ENCODE measurements around the gene SMYD3. TPM values are rescaled to one million over a fixed set of nuclear protein-coding genes. Genes with fewer than 3 reads are reported as not detected.

The SMYD3 gene
- total RNA-seq, 1 donor from 2014 or later: 23.8 TPM

DNA sequence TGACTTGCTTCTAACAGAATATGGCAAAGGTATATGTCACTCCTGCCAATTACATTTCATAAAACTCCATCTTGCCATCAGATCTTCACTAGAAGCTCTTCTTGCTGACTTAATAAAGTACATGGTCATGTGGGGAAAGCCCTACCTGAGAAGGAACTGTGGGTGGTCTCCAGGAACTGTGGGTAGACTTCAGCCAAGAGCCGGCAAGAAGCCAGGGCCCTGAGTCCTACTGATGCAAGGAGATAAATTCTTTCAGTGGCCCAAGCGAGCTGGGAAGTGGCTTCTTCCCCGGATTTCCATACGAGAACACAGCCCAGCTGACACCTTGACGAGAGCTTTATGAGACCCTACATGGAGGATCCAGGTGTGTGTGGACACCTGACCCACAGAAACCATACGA lies 228.7 kb downstream of the SMYD3 start:
- no peak for DNase-seq (ENCODE audit: low read depth)
- no peak for TF ChIP-seq CTCF (conservative IDR thresholded peaks at IDR 0.05; ENCODE audit: low read depth, low read length)
- H3K4me3 ChIP-seq (ENCODE audit: low read depth, low read length): no peak overlapping the region

DNA sequence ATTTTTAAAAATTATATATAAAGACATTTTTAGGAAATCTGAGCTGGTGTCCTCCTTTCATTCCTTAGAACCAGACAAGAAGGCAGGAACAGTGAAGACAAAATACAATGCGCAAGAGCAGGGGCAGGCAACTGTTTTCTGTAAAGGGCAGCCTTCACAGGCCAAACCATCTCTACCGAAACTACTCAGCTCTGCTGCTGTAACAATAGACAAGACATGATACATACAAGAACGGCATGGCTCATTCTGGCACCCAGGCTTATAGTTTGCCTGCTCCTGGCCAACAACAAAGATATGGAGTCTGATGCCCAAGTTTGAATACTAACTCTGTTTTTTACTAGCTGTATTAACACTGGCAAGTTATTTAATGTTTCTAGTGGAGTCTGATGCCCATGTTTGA lies 232.0 kb downstream of the SMYD3 start:
- DNase-seq (ENCODE audit: low read depth): no peak
- no peak for TF ChIP-seq CTCF (conservative IDR thresholded peaks at IDR 0.05; ENCODE audit: low read depth, low read length)
- H3K4me3 ChIP-seq (ENCODE audit: low read depth, low read length): no peak overlapping the region

- no peak overlapping the region for H3K4me3 ChIP-seq (ENCODE audit: low read depth, low read length)
- no peak for DNase-seq (ENCODE audit: low read depth)
- no peak for TF ChIP-seq CTCF (conservative IDR thresholded peaks at IDR 0.05; ENCODE audit: low read depth, low read length)
Observed at GRCh38 chr1:246274186-246274585, 232.9 kb downstream of the SMYD3 start.

- no peak for TF ChIP-seq CTCF (conservative IDR thresholded peaks at IDR 0.05; ENCODE audit: low read depth, low read length)
- no peak for DNase-seq (ENCODE audit: low read depth)
- no peak overlapping the region for H3K4me3 ChIP-seq (ENCODE audit: low read depth, low read length)
Observed at GRCh38 chr1:246271516-246271915, 235.6 kb downstream of the SMYD3 start.

DNA sequence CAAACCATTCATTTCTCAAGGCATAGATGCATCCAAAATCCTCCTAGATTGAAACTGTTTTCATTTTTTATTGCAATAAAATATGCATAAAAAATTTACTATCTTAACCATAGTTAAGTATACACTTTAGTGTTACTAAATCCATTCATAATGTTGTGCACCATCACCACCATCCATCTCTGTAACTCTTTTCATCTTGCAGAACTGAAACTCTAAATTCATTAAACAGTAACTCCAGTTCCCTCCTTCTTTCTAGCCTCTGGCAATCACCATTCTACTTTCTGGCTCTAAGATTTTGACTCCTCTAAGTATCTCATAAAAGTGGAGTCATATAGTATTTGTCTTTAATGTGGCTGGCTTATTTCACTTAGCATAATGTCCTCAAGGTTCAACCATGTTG lies 236.8 kb downstream of the SMYD3 start:
- H3K4me3 ChIP-seq (ENCODE audit: low read depth, low read length): no peak overlapping the region
- no peak for TF ChIP-seq CTCF (conservative IDR thresholded peaks at IDR 0.05; ENCODE audit: low read depth, low read length)
- DNase-seq (ENCODE audit: low read depth): no peak

DNA sequence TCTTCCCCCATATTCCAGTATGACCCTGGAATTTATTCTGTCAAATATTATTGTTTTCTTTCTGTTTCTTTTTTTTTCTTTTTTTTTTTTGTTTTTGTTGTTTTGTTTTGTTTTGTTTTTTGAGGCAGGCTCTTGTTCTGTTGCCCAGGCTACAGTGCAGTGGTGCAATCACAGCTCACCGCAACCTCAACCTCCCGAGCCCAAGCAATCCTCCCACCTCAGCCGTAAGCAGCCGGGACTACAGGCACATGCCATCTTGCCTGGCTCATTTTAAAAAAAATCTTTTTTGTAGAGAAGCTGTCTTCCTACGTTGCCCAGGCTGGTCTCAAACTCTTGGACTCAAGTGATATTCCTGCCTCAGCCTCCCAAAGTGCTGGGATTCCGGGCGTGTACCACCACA lies 237.6 kb downstream of the SMYD3 start:
- TF ChIP-seq CTCF (conservative IDR thresholded peaks at IDR 0.05; ENCODE audit: low read depth, low read length): no peak
- no peak for DNase-seq (ENCODE audit: low read depth)
- no peak overlapping the region for H3K4me3 ChIP-seq (ENCODE audit: low read depth, low read length)

DNA sequence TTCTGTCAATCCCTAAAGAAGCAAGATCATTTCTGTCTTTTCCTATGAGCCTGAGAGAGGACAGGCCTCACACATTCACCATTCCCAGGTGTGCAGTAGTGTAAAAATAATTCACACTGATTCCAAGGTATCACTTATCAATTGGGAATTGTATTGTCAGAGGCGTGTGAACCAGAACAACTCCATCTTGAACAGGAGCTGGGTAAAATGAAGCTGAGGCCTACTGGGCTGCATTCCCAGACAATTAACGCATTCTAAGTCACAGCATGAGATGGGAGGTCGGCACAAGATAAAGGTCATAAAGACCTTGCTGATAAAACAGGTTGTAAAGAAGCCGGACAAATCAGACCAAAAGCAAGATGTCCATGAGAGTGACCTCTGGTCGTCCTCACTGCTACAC lies 239.2 kb downstream of the SMYD3 start:
- DNase-seq (ENCODE audit: low read depth): no peak
- H3K4me3 ChIP-seq (ENCODE audit: low read depth, low read length): no peak overlapping the region
- no peak for TF ChIP-seq CTCF (conservative IDR thresholded peaks at IDR 0.05; ENCODE audit: low read depth, low read length)
